Stimulated activated CD4-positive, alpha-beta T cell treated with anti-CD3 and anti-CD28 coated beads, Interleukin-15, amount 100 ng/mL, for 48 hours (primary cell): ENCODE measurements around the gene CEP128.

ENCODE experiments used
- DNase-seq, 2 donors: peaks; one replicate each; pipeline ENCODE4 v3.0.0-alpha.2; 2020; ENCODE audit warnings: low read depth in 2 of 2

The CEP128 gene

DNA sequence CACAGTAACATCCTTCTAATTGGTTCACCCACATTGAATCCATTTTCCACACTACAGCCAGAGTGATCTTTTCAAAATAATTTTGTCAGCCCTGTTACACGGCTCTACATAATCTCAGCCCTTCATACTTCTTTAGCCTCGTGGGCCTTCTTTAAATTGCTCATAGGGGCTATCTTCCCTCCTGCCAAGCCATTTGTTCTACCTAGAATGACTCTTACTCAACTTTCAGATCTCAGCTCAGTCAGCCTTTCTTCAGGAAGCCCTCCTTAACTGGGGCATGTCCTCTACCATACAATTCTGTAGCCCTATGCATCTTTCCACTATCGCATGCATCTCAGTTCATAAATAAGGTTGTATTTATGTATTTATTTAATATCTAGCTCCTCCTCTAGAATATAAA is 39.7 kb downstream of the CEP128 start:
- no peak for DNase-seq

DNA sequence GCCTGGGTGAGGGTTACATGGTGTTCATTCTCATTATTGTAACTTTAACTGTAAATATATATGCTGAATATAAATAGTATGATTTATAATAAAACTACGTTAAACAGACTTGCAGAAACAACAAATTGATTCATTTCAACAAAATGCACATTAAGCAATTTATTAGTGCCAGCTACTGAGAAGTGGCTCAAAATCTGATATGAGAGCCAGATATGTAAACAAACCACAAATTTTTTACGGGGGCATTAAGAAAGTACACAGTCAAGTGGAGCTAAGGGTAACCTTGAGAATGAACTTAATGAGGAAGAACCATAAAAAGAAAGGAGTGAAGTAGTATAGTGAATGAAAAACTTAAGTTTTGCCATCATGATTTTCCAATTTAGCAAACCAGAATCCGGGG is 40.3 kb downstream of the CEP128 start:
- no peak for DNase-seq

DNA sequence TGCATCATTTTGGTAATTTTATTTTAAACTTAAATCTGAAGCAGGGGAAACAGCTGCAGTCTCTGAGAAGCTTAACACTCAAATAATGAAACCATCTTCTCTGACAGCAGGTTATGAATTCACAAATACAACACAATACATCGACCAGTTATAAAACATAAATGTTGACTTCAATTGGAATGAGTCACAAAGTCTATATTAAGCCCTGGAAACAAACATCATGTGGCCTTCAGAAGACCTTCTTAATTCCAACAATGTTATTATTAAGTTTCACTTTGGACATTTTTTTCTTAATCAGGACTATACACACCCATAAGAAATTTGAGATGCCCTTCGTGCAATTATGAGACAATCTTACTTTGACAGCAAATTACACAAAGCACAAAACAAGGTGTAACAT is 68.9 kb downstream of the CEP128 start:
- no peak for DNase-seq

DNA sequence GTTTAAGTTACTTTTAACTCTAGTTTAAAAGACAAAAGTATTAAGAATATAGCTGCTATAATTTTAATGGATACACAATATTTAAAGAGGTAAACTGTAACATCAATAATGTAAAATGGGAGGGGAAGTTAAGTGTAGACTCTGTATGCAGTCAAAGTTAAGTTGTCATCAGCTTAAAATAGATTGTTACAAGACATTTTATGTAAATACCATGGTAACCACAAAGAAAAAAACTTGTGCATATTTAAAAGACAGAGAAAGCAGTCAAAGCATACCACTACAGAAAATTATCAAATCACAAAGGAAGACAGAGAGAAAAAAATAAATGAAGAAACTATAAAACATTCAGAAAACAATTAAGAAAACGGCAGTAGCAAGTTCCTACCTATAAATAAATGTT is 73.3 kb downstream of the CEP128 start:
- DNase-seq, result no peak

DNA sequence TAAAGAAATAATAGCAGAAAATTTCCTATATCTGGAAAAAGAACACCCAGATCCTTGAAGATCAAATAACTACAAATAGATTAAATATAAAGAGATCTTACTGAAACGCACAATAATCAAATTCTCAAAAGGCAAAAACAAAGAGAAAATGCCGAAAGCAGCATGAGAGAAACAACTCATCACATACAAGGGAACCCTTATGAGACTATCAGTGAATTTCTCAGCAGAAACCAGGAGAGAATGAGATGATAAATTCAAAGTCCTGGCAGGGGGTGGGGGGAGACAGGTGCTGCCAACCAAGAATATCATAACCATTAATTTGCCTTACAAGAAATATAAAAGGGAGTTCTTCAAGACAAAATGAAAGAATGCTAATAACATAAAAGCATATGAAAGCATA is 73.7 kb downstream of the CEP128 start:
- DNase-seq, result no peak

DNA sequence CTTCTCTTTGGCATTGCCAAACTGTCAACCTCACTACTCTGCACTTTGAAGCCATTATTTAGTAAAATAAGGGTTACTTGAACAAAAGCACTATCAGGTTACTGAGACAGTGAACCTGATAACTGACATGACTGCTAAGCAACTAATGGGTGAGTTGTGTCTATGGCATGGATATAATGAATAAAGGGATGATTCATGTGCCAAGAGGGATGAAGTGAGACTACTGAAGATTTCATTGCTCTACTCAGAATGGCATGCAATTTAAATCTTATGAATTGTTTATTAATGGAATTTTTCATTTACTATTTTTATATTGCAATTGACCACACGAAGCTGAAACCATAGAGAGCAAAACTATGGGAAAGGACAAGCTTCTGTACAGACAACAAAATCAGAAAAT is 74.4 kb downstream of the CEP128 start:
- DNase-seq, result no peak

DNA sequence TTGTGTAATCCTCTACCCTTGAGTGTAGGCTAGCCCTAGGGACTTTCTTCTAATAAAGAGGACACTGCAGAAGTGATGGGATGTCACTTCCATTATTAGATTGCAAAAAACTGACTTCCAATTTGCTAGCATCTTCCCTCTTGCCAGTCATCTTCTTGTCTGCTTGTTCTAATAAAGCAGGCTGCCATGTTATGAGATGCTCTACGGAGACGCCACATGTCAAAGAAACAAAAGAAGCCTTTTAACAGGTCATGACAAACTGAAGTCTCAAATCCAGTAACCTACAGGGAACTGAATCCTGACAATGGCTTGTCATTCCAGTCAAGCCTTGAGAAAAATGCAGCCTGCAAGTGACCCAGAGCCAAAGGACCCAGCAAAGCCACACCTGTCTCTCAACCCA is 76.0 kb downstream of the CEP128 start:
- no peak for DNase-seq

DNA sequence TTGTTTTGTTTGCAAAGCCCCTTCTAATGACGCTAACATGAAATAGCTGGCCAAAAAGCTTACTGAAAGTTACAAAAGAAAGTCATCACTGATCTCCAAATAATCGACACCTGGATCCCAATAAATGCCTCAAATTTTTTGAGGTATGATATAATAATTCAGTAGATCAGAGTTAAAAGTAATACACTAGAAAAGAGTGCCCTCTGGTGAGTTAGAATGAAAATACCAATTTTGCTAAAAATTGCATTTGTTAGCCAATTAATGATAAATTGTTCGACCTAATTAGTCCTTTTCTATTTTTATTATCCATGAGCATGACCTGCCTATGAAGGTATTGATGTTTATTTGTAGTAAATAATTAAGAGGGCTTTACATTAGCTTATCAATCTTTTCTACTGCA is 78.6 kb downstream of the CEP128 start:
- DNase-seq, result no peak

DNA sequence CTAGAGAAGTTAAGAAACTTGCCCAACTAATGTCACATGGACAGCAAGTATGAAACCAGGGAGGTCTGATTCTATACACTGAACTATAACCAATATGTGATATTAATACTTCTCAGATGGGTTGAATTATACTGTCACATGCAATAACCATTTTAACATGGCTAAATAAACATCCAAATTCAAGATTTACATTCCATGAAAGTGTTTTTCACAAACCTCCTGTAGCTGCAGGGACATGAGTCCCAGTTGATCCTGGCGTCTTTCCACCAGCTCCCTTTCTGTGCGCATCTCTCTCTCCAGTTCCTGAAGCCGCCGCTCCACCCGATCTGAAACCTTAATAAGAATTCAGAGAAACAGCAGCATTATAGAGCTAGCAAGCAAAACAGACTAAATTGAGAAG is 79.0 kb downstream of the CEP128 start:
- no peak for DNase-seq

DNA sequence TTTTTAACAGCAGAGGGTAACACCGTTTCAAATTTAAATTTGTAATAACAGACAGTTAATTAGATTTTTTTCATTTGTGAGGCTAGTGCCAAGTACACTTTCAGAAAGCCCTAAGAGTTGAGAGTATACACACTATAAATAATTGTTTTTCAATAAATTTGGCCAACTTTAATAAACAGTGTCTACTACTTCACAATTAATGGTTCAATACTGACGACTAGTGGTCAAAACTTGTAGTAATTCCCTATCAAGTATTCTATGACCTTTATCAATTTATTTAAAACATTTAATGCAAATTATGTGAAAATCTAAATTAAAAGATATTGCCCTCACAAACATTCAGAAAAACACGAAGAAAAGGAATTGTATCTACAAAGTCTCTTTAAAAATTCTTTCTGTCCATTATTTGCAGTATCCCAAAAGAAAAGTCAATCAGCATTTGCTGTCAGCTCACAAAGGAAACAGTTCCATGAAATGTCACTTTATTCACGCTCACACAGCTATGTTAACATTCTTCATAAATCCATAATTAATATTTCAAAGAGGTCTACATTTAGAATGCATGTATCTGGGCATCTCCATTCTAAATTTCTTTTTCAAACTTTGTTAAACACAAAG is 91.2 kb downstream of the CEP128 start:
- no peak for DNase-seq

DNA sequence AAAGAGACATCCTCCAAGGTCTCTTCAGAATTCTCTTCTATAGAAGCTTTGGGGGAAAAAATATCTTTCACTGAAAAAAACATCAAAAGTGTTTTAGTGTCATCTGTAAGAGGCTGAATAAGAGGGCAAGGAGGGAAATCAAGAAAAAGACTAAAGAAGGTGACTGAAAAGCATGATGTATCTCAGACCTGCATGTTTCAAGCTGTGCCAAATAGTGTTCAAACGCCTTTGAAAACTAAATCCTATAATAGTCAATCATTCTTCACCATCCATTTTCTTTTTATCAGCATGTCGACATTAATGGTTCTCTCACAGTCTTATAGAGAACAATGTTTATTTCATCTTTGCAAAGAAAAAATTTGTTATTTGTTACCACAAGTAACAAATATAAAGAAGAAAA is 94.5 kb downstream of the CEP128 start:
- DNase-seq, result no peak

DNA sequence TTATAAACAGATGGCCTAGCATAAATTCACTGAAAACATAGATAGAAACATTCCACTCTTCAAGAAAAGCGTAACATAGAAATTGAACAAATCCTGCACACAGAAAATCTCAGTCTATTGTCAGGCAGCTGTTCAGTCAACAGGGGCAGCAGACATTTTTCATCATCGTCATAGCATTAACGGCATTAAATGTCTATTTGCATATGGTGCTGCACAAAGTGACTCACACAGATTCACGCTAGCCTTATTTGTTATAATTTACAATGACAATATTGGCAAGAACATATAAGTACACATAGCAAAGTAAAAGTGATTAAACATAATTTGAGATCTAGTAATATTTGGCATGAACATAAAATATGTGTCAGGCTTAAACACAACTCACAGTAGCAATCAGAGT is 95.7 kb downstream of the CEP128 start:
- DNase-seq, result no peak

DNA sequence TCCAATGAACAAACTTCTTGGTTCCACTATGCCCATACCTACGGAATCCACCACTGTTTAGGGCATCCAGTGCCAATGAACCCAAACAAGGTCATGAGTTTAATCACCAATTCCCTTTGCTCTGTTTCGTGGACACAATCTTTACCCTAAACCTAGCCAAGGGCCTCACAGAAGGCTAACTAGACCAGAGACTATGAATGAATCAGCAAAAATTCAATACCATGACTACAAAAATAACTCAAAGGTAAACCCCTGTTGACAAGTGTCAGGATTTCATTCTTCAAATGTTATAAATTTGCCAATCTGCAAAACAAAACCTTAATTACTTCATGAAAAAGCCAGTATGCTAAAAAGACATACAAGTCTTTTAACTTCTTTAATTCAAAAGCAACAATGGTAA is 96.7 kb downstream of the CEP128 start:
- DNase-seq, result no peak

DNA sequence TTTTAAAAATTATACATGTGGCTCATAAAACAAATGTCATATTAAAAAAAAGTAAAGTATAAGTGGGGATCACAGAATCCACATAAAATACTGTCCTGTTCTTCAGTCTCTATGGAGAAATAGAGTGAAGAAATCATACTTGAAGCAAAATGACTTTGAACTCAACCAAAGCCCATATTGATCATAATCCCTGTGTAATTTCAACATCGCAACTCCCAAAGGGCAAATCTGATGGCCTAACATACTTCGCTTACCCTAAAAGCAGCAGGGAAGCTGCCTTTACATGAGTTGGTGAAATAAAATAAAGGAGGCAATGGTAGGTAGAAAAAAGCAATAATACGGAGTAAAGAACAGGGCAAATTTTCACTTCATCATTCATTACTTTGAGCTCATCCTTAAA is 101.8 kb downstream of the CEP128 start:
- no peak for DNase-seq

DNA sequence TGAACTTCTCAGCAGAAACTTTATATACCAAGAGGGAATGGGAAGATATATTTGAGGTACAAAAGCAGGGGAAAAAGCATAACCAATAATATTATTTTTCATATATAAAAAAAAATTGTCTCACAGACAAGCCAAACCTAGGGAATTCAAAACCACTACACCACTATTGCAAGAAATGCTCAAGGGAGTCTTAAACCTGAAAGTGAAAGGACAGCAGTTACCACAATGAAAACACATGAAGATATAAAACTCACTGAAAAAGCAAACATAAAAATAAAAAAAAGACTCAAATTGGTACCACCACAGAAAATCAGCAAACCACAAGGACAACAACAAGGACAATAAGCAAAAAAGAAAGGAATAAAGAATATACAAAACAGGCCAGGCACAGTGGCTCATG is 131.9 kb downstream of the CEP128 start:
- DNase-seq, result no peak

DNA sequence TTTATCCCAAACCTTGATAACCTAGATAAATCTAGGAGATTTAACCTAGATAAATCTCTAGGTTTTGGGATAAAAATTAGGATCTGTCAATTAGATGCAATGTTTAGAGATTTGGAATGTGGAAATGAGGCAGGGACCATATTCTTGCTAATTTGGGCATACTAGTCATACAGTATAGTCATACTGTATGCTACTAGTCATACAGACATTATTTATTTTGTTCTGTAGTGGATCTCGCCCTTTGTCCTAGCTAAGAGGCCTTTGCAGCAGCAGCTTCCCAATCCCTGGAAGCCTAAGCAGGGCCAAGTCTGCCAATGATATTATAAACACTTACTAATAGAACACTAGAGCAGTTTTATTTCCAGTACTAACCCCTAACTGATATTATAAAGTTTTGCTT is 136.4 kb downstream of the CEP128 start:
- DNase-seq, result no peak

DNA sequence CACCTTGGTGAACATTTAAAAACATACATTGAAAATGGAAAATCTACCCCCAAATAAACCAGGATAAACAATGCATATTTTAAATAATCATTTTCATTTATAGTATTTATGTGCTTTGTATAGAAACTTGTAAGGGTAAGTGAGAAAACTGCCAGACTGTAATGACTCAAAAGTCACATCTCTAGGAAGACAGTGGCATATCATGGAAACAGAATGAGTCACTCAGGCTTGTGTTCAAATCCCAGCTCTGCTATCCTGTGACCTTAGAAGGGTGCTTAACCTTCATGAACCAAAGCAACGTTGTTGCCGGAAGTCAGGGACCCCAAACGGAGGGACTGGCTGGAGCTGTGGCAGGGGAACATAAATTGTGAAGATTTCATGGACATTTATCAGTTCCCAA is 142.7 kb downstream of the CEP128 start:
- DNase-seq, result no peak

DNA sequence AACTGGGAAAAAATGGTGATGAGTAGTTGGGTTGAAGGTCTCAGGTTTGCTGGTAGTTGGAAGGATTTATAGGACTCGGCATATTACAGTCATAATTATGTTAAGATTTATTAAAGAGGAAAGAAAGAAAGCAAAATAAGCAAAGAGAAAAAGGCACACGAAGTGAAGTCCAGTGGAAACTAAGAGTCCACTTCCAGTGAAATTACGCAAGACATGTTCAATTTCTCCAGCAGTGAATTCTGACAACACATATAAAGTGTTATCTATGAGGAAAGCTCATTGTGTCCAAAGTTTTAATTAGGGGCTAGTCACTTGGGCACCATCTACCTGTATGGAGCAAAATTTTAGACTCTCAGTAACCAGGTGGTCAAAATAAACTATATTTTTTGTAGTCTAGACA is 143.3 kb downstream of the CEP128 start:
- DNase-seq, result no peak

DNA sequence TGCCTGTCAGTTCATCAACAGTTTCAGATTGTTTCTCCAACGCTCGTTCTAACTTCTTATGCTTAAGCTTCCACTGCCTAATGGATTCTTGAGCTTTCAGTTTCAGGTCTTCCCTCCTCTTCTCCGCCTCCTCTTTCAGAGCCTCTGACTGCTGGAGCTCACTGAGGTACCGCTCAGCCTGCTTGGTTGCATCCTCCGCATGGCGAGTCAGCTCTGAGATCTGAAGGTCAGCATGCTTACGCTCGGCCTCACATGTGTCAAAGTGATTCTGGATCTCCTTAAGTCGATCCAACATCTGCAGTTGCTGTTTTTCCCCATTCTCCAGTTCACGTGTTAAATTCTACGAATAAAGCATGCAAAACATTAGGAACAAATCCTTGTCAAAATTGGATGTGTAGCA is 148.8 kb downstream of the CEP128 start:
- DNase-seq, result no peak

DNA sequence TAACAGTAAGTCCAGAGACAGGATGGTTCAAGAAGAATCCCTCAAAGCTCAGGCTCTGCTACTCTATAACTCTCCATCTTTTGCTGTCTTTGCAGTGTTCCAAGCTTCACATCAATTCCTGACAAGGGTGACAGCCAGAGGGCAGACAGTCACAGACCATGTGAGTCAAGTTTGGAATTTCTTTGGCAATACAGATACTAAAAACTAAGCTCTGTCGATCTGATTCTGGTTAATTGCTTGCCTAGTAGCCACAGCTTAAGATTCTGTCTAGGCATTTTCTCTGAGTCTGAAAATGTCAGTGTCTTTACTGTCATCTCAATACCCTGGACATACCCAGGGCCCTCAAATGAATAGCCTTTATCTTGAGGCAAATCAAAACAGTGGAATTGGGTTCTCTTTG is 153.7 kb downstream of the CEP128 start:
- DNase-seq, result no peak

DNA sequence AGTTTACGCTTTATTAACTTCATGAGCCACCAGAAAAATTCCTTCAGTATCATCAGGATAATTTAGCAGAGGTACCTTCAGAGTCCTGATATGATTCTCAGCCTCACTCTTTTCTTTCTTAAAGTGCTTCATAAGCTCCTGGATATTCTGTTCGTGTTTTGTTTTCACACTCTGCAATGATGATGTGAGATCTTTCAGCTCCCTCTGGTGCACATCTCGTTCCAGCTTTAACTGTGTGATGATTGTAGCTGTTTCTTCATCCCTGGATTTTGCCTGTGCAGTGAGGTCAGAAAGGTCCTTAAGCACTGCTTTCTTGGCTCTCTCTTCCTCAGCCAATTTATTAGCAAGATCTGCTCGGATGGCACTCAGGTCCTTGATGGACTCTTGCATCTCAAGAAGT is 156.7 kb downstream of the CEP128 start:
- DNase-seq, result no peak

DNA sequence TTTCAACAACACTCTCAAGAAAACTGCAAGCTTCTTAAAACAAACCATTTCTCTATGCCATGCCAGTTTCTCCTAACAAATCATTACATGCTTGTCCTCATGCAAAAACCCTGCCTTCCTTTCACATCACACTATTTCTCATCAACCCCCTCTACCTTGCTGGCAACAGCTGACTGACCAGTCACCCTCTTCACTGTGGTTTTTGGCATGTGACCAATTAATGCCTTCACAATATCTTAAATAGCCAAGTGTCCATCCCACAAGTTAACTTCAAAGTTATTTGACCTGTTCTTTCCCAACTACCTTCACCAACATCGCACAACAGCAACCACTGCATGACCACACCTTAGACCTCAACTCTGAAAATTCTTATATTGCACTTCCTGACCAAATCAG is 159.6 kb downstream of the CEP128 start:
- DNase-seq, result no peak

DNA sequence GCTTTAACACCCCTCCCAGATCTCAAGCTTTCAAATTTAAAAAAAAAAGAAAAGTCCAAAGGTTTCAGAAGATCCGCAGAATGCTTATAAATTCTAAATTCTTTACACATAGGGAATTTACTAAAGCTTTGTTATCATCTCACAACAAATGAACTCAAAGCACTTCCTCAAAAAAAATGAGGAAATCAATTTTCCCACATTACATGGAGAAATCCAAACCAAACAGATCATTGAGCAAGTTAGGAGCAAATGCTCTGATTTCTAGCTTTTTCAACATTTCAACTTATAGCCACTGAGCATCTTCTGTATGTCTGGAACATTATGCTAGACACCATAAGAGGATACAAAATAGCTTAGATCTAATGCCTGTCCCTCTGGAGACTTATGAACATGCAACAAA is 161.0 kb downstream of the CEP128 start:
- DNase-seq, result no peak

DNA sequence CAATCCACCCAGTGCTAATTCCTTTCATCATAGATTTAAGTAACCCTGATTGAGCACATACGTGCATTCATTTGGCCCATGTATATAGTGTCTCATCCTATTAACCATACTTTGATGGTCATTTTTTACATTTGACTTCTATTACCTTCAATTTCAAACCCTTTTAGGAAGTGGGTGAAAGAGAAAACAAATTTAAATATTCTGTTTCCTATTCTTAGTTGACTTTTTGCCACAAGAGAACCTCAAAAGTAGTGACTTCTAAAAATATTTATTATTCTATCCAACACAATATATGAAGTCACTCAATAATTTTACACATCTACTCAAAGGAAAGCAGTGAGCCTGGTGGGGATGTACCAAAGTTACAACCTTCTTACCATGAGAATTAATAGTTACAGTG is 164.9 kb downstream of the CEP128 start:
- DNase-seq, result no peak

DNA sequence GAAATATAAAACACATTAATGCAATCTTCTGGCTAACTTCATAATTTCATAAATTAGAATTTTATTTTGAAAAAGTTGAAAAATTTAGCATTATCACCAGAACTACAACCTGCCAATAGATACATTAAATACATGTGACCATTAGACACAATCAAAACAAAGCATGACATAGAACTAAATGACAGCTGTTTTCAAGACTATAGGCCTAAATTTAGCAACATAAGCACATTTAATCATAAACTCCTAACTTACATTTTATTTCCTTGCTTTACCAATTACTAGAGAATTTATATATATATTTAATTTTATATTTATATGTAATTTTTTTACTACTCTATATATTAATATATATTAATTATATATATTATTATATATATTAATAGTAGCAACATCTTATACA is 165.4 kb downstream of the CEP128 start:
- no peak for DNase-seq
